Right lobe of liver (tissue), 6 donors: ENCODE measurements around the gene INPP5B. TPM values are rescaled to one million over a fixed set of nuclear protein-coding genes. Genes with fewer than 3 reads are reported as not detected.

Source experiments
- ATAC-seq, 4 donors: fragments of 200-7000 bp; cut with Tn5 transposase; one replicate each; pipeline ENCODE4 v1.9.1; 2020; ENCODE audit warnings: mild to moderate bottlenecking in 4 of 4, moderate library complexity in 4 of 4
- DNase-seq, 3 donors: peaks; one replicate each; pipeline ENCODE4 v3.0.0-alpha.2; 2020
- H3K27ac ChIP-seq, 3 donors: fragments of 200-600 bp; one replicate each; pipeline ENCODE4 v1.8.0; 2022
- H3K27me3 ChIP-seq, 2 donors: fragments of 200-600 bp; one replicate each; pipeline ENCODE4 v1.8.0; 2022
- H3K36me3 ChIP-seq, 4 donors: fragments of 200-600 bp; sonication (generic) in 1 of 4; one replicate each; pipeline versions ENCODE4 v1.5.1 to v1.8.0; 2017 to 2022; ENCODE audit warnings: control low read depth in 1 of 4
- H3K4me1 ChIP-seq, 4 donors: fragments of 200-600 bp; sonication (generic) in 1 of 4; one replicate each; pipeline versions ENCODE4 v1.5.1 to v1.8.0; 2017 to 2022; ENCODE audit warnings: control low read depth in 1 of 4
- H3K4me3 ChIP-seq, 3 donors: fragments of 200-600 bp; one replicate each; pipeline ENCODE4 v1.8.0; 2022
- H3K9me3 ChIP-seq, 4 donors: fragments of 200-600 bp; sonication (generic) in 1 of 4; one replicate each; pipeline versions ENCODE4 v1.5.1 to v1.8.0; 2017 to 2022; ENCODE audit warnings: control low read depth in 1 of 4
- CTCF ChIP-seq, 4 donors: fragments of 200-600 bp in 3 of 4; fragments of 450-650 bp in 1 of 4; IDR thresholded peaks; one replicate each; pipeline versions ENCODE4 v1.5.1 to v1.8.0; 2016 to 2022; ENCODE audit warnings: antibody characterized with exemption in 4 of 4, mild to moderate bottlenecking in 2 of 4
- POLR2A ChIP-seq: fragments of 450-650 bp; IDR thresholded peaks from one replicate; pipeline ENCODE4 v1.6.1; 2017; ENCODE audit warnings: antibody characterized with exemption, mild to moderate bottlenecking
- WGBS: methylation state at CpG from one replicate; pipeline ENCODE4 v1.1.6; 2018; ENCODE audit warnings: low coverage, low lambda C conversion rate; ENCODE audit not compliant: insufficient coverage; ENCODE audit errors: missing lambda C conversion rate; 5-methylcytosine and 5-hydroxymethylcytosine counted together
- intact Hi-C, 2 donors: fragments of 100-400 bp; cut with DNase I; formaldehyde crosslinking; loops; one replicate each; pipeline versions ENCODE4 v1.11.2 to v1.14.1; 2022
- total RNA-seq, 6 experiments: library from RNA; depleted of rRNA in 2 of 6; stranded (reverse); fragments of >200 nt in 2 of 6; fragmentation: NEBNext Ultra II Directional in 3 of 6; extraction: Animal tissue kit (Norgen Biotek cat#: 25700) in 3 of 6; gene quantifications; one replicate each; pipeline versions ENCODE4 v1.1.0 to v1.2.4, GENCODE V29; 2016 to 2023
- donor health status: DM: no; HTN: yes; CAD: no.
- donor health status: DM: no; HTN: no; CAD: no.
- donor health status: DM: no; HTN: no; CAD: no.
- donor health status: DM: no; HTN: yes; CAD: no.
- donor health status: DM: no; HTN: yes; CAD: no.

The INPP5B gene
- total RNA-seq, 6 experiments from 2014 or later: 10.5 to 23.1 (median 14.6) TPM

- WGBS: 52% methylated on average over 5 of the region's 5 CpGs
- TF ChIP-seq CTCF (IDR thresholded peaks at IDR 0.05) (no peak), POLR2A (no peak)
- Histone ChIP-seq H3K27me3 (no peaks in the 10 kb centered on the region), H3K9me3 (no peaks in the 10 kb centered on the region), H3K27ac (no peak overlapping the region), H3K36me3 (peaks cover 0 to 2% (median 0%) of the 10 kb centered on the region in 4 donors), H3K4me1 (peaks cover 0 to 16% (median 7%) of the 10 kb centered on the region in 4 donors), H3K4me3 (no peak overlapping the region)
- intact Hi-C loops: no loop called here
- DNase-seq (no peak), ATAC-seq (no peak)
Observed at GRCh38 chr1:37845049-37845646, 101.7 kb downstream of the INPP5B start.

GRCh38 chr1:37844536-37844935 lies 102.3 kb downstream of the INPP5B start:
- peak in 2 of 4 donors; percentile 40 to 43 for ATAC-seq
- peaks cover 0 to 16% (median 7%) of the 10 kb centered on the region in 4 donors for H3K4me1 ChIP-seq
- no peak overlapping the region for H3K27ac ChIP-seq
- H3K36me3 ChIP-seq: peaks cover 0 to 8% (median 2%) of the 10 kb centered on the region in 4 donors
- no peak for DNase-seq
- H3K9me3 ChIP-seq: no peaks in the 10 kb centered on the region
- no peaks in the 10 kb centered on the region for H3K27me3 ChIP-seq
- intact Hi-C loops: no loop called here
- TF ChIP-seq CTCF (IDR thresholded peaks at IDR 0.05) (no peak), POLR2A (no peak)
- H3K4me3 ChIP-seq: no peak overlapping the region

- no peak overlapping the region for H3K27ac ChIP-seq
- ATAC-seq: no peak
- peaks cover 0 to 16% (median 7%) of the 10 kb centered on the region in 4 donors for H3K4me1 ChIP-seq
- no peak for DNase-seq
- H3K4me3 ChIP-seq: no peak overlapping the region
- H3K36me3 ChIP-seq: peaks cover 0 to 34% (median 9%) of the 10 kb centered on the region in 4 donors
- intact Hi-C loops: no loop called here
- TF ChIP-seq CTCF (IDR thresholded peaks at IDR 0.05) (no peak), POLR2A (no peak)
- H3K9me3 ChIP-seq: no peaks in the 10 kb centered on the region
- no peaks in the 10 kb centered on the region for H3K27me3 ChIP-seq
- 83% methylated on average over 3 of the region's 3 CpGs for WGBS
Observed at GRCh38 chr1:37841652-37842051, 105.2 kb downstream of the INPP5B start.

GRCh38 chr1:37840711-37841110 lies 106.1 kb downstream of the INPP5B start:
- WGBS: 73% methylated on average over 1 of the region's 1 CpG
- Histone ChIP-seq H3K27ac (no peak overlapping the region), H3K9me3 (no peaks in the 10 kb centered on the region), H3K27me3 (no peaks in the 10 kb centered on the region), H3K36me3 (peaks cover 0 to 34% (median 12%) of the 10 kb centered on the region in 4 donors), H3K4me1 (peaks cover 0 to 16% (median 7%) of the 10 kb centered on the region in 4 donors), H3K4me3 (no peak overlapping the region)
- ATAC-seq (no peak), DNase-seq (no peak)
- TF ChIP-seq CTCF (IDR thresholded peaks at IDR 0.05): no peak
- intact Hi-C loops: no loop called here
